ENCODE results near the gene PIM3.
A peak's percentile ranks its signal among the peaks of the same experiment; 100 is the strongest.
"Not testable (repeated sequence)": the region's sequence is repeated elsewhere in the genome, so short reads cannot be mapped to it uniquely, and the experiment has no call there.

PIM3 gene

GRCh38 chr22:49975543-49976389 is 15.2 kb downstream of the PIM3 start:
- no peak for DNase-seq (ENCODE audit: low read depth)
- H3K4me3 ChIP-seq (ENCODE audit: low read depth, low read length), result no peak overlapping the region

GRCh38 chr22:49976439-49977175 is 16.0 kb downstream of the PIM3 start:
- DNase-seq (ENCODE audit: low read depth), result no peak
- no peak for TF ChIP-seq CTCF (IDR thresholded peaks at IDR 0.05; ENCODE audit: control insufficient read depth, extremely low read depth, insufficient read depth)

More at GRCh38 chr22:49975543-49976389, 15.2 kb downstream of the PIM3 start:
- TF ChIP-seq CTCF (IDR thresholded peaks at IDR 0.05; ENCODE audit: control insufficient read depth, extremely low read depth, insufficient read depth), result no peak

GRCh38 chr22:49977578-49977977 is 17.0 kb downstream of the PIM3 start:
- DNase-seq (ENCODE audit: low read depth), result no peak
- H3K4me3 ChIP-seq (ENCODE audit: low read depth, low read length), result no peak overlapping the region
- TF ChIP-seq CTCF (IDR thresholded peaks at IDR 0.05; ENCODE audit: control insufficient read depth, extremely low read depth, insufficient read depth), result no peak

More at GRCh38 chr22:49976439-49977175, 16.0 kb downstream of the PIM3 start:
- H3K4me3 ChIP-seq (ENCODE audit: low read depth, low read length), result no peak overlapping the region

GRCh38 chr22:49979587-49980264 is 19.2 kb downstream of the PIM3 start:
- DNase-seq (ENCODE audit: low read depth), result no peak
- TF ChIP-seq CTCF (IDR thresholded peaks at IDR 0.05; ENCODE audit: control insufficient read depth, extremely low read depth, insufficient read depth), result peak; percentile 79
- H3K4me3 ChIP-seq (ENCODE audit: low read depth, low read length), result no peak overlapping the region

GRCh38 chr22:49981799-49982198 is 21.2 kb downstream of the PIM3 start:
- H3K4me3 ChIP-seq (ENCODE audit: low read depth, low read length); DNase-seq (ENCODE audit: low read depth): not testable (repeated sequence)

GRCh38 chr22:49983148-49984042 is 22.8 kb downstream of the PIM3 start:
- no peak for TF ChIP-seq CTCF (IDR thresholded peaks at IDR 0.05; ENCODE audit: control insufficient read depth, extremely low read depth, insufficient read depth)
- no peak for DNase-seq (ENCODE audit: low read depth)
- no peak overlapping the region for H3K4me3 ChIP-seq (ENCODE audit: low read depth, low read length)

All from LNCaP clone FGC (cell line).